Transverse colon (tissue), 4 donors: ENCODE results near the gene NEURL1. TPM values are rescaled to one million over a fixed set of nuclear protein-coding genes. Genes with fewer than 3 reads are reported as not detected.

Experiments used
- DNase-seq: peaks from one replicate; pipeline ENCODE4 v3.0.0-alpha.2; 2019
- H3K27ac ChIP-seq, 4 donors: fragments of 200-600 bp; sonication (generic); 2 replicates each; pipeline ENCODE4 v1.5.1; 2016 to 2018; ENCODE audit warnings: inconsistent platforms in 4 of 4
- H3K27me3 ChIP-seq: fragments of 200-600 bp; sonication (generic); 2 replicates; pipeline ENCODE4 v1.5.1; 2017; ENCODE audit warnings: inconsistent platforms
- H3K36me3 ChIP-seq, 4 donors: fragments of 200-600 bp; sonication (generic); 2 replicates each; pipeline ENCODE4 v1.5.1; 2017 to 2019; ENCODE audit warnings: inconsistent platforms in 4 of 4
- H3K4me1 ChIP-seq, 4 donors: fragments of 200-600 bp; sonication (generic); 2 replicates each; pipeline ENCODE4 v1.5.1; 2017 to 2020; ENCODE audit warnings: inconsistent platforms in 4 of 4
- H3K4me3 ChIP-seq, 4 donors: fragments of 200-600 bp; sonication (generic); 1 replicate in 1 of 4; 2 replicates in 3 of 4; pipeline versions ENCODE4 v1.5.1 to v1.6.1; 2017 to 2019; ENCODE audit warnings: inconsistent platforms in 4 of 4
- H3K9me3 ChIP-seq, 2 donors: fragments of 200-600 bp; sonication (generic); 2 replicates each; pipeline ENCODE4 v1.5.1; 2017 to 2019; ENCODE audit warnings: inconsistent platforms in 2 of 2
- CTCF ChIP-seq, 5 experiments: fragments of 200-600 bp in 3 of 5; fragments of 450-650 bp in 2 of 5; sonication (generic) in 3 of 5; IDR thresholded peaks; 1 replicate in 2 of 5; 2 replicates in 3 of 5; pipeline ENCODE4 v1.5.1; 2016 to 2017; ENCODE audit warnings: antibody characterized with exemption in 5 of 5, inconsistent platforms in 3 of 5, mild to moderate bottlenecking in 2 of 5, moderate library complexity in 1 of 5
- EP300 ChIP-seq: sonication (generic); formaldehyde crosslinking; IDR thresholded peaks from one replicate; pipeline ENCODE4 v1.6.1; 2017; ENCODE audit warnings: antibody characterized with exemption, low read depth
- POLR2A ChIP-seq: fragments of 450-650 bp; IDR thresholded peaks from one replicate; pipeline ENCODE4 v1.6.1; 2016; ENCODE audit warnings: antibody characterized with exemption, mild to moderate bottlenecking, moderate library complexity
- POLR2AphosphoS5 ChIP-seq, 3 donors: sonication (generic); formaldehyde crosslinking; IDR thresholded peaks; one replicate each; pipeline ENCODE4 v1.6.1; 2016; ENCODE audit warnings: antibody characterized with exemption in 3 of 3
- WGBS, 2 donors: methylation state at CpG; one replicate each; pipeline ENCODE4 v1.1.5; 2018; ENCODE audit warnings: low coverage in 1 of 2; 5-methylcytosine and 5-hydroxymethylcytosine counted together
- in situ Hi-C, 4 donors: fragments of 200-750 bp; cut with MboI; loops; one replicate each; pipeline versions ENCODE4 v1.15.0 to v1.15.1; 2017; ENCODE audit warnings: low sequenced_read_pairs in 3 of 4, low pct_ligation_motif_present in 1 of 4, low pct_unique_long_range_greater_than_20kb in 1 of 4
- intact Hi-C: fragments of 100-400 bp; cut with DNase I; formaldehyde crosslinking; loops from one replicate; pipeline ENCODE4 v1.15.1; 2023; ENCODE audit warnings: low total_unique reads
- total RNA-seq, 4 donors: library from RNA; depleted of rRNA; stranded (reverse); fragments of >200 nt; gene quantifications; one replicate each; pipeline ENCODE4 v1.1.0, GENCODE V29; 2016

NEURL1 gene
- total RNA-seq, 4 donors from 2014 or later, result 36.7 to 177 (median 55.8) TPM

GRCh38 chr10:103465411-103466179 is 27.9 kb upstream of the NEURL1 start:
- Histone ChIP-seq H3K27me3 (no peaks in the 10 kb centered on the region), H3K27ac (no peak overlapping the region), H3K9me3 (no peaks in the 10 kb centered on the region), H3K4me1 (peaks cover 0 to 3% (median 0%) of the 10 kb centered on the region in 4 donors), H3K4me3 (no peak overlapping the region), H3K36me3 (no peaks in the 10 kb centered on the region)
- in situ Hi-C loops, result no loop called here
- DNase-seq, result no peak
- TF ChIP-seq CTCF (IDR thresholded peaks at IDR 0.05) (no peak), POLR2A (no peak), POLR2AphosphoS5 (IDR thresholded peaks at IDR 0.05) (no peak), EP300 (no peak)
- WGBS, 2 donors, result 83 to 84% methylated on average over 6 to 14 of the region's 14 CpGs
- intact Hi-C loops, result no loop called here

GRCh38 chr10:103466734-103467133 is 26.8 kb upstream of the NEURL1 start:
- Histone ChIP-seq H3K36me3 (no peaks in the 10 kb centered on the region), H3K4me1 (peaks cover 0 to 9% (median 7%) of the 10 kb centered on the region in 4 donors), H3K27ac (no peak overlapping the region), H3K4me3 (no peak overlapping the region), H3K27me3 (no peaks in the 10 kb centered on the region), H3K9me3 (no peaks in the 10 kb centered on the region)
- DNase-seq, result no peak
- intact Hi-C loops (no loop called here), in situ Hi-C loops (no loop called here)
- 50 to 63% methylated on average over 1 to 3 of the region's 3 CpGs for WGBS, 2 donors
- TF ChIP-seq EP300 (no peak), POLR2AphosphoS5 (IDR thresholded peaks at IDR 0.05) (no peak), POLR2A (no peak)

GRCh38 chr10:103467406-103467805 is 26.1 kb upstream of the NEURL1 start:
- in situ Hi-C loops, result no loop called here
- no peak for DNase-seq
- no peak overlapping the region for H3K27ac ChIP-seq
- H3K9me3 ChIP-seq, result no peaks in the 10 kb centered on the region
- peaks cover 0 to 11% (median 9%) of the 10 kb centered on the region in 4 donors for H3K4me1 ChIP-seq
- no peaks in the 10 kb centered on the region for H3K36me3 ChIP-seq
- no peaks in the 10 kb centered on the region for H3K27me3 ChIP-seq
- 69 to 91% methylated on average over 5 to 7 of the region's 7 CpGs for WGBS, 2 donors
- TF ChIP-seq EP300, result no peak
- TF ChIP-seq CTCF (IDR thresholded peaks at IDR 0.05), result no peak
- no peak for TF ChIP-seq POLR2A
- no peak for TF ChIP-seq POLR2AphosphoS5 (IDR thresholded peaks at IDR 0.05)
- H3K4me3 ChIP-seq, result no peak overlapping the region
- intact Hi-C loops, result no loop called here

GRCh38 chr10:103469201-103469600 is 24.3 kb upstream of the NEURL1 start:
- no peak overlapping the region for H3K4me3 ChIP-seq
- peaks cover 0 to 11% (median 9%) of the 10 kb centered on the region in 4 donors for H3K4me1 ChIP-seq
- DNase-seq, result no peak
- no peaks in the 10 kb centered on the region for H3K9me3 ChIP-seq
- intact Hi-C loops (no loop called here), in situ Hi-C loops (no loop called here)
- TF ChIP-seq POLR2AphosphoS5 (IDR thresholded peaks at IDR 0.05), result no peak
- TF ChIP-seq CTCF (IDR thresholded peaks at IDR 0.05), result no peak
- TF ChIP-seq EP300, result no peak
- TF ChIP-seq POLR2A, result no peak
- H3K36me3 ChIP-seq, result no peaks in the 10 kb centered on the region
- no peak overlapping the region for H3K27ac ChIP-seq
- H3K27me3 ChIP-seq, result no peaks in the 10 kb centered on the region
- WGBS, 2 donors, result 64 to 89% methylated on average over 3 to 5 of the region's 5 CpGs
